H1 (cell line): ENCODE data around the gene TESMIN.

Experiments
- CREB1 ChIP-seq: IDR thresholded peaks from 2 replicates; pipeline ENCODE4 v1.6.1; 2012; ENCODE audit warnings: inconsistent platforms
- POLR2A ChIP-seq, 2 experiments: IDR thresholded peaks; 1 replicate in 1 of 2; 2 replicates in 1 of 2; pipeline ENCODE4 v1.6.1; 2011; ENCODE audit warnings: low read depth in 2 of 2, low read length in 2 of 2, mild to moderate bottlenecking in 2 of 2; ENCODE audit errors: control extremely low read depth in 1 of 2
- RAD21 ChIP-seq, 2 experiments: IDR thresholded peaks in 1 of 2; conservative IDR thresholded peaks in 1 of 2; 2 replicates each; pipeline ENCODE4 v1.6.1; 2011; ENCODE audit warnings: low read depth in 2 of 2, low read length in 2 of 2, improper control_type of control experiment in 1 of 2, inconsistent platforms in 1 of 2, mild to moderate bottlenecking in 1 of 2, moderate library complexity in 1 of 2
- TF ChIP-seq, protein P1 (sequence below), 3 experiments: IDR thresholded peaks; 1 replicate in 2 of 3; 2 replicates in 1 of 3; pipeline versions ENCODE4 v1.5.1 to v1.6.1; 2011; ENCODE audit warnings: low read length in 3 of 3, mild to moderate bottlenecking in 3 of 3, inconsistent platforms in 2 of 3, low read depth in 1 of 3, moderate library complexity in 1 of 3; ENCODE audit not compliant: insufficient read depth in 1 of 3; ENCODE audit errors: control extremely low read depth in 1 of 3
- TF ChIP-seq, protein P2 (sequence below): IDR thresholded peaks from 2 replicates; pipeline ENCODE4 v1.6.1; 2011; ENCODE audit warnings: low read length, improper control_type of control experiment

DNA sequence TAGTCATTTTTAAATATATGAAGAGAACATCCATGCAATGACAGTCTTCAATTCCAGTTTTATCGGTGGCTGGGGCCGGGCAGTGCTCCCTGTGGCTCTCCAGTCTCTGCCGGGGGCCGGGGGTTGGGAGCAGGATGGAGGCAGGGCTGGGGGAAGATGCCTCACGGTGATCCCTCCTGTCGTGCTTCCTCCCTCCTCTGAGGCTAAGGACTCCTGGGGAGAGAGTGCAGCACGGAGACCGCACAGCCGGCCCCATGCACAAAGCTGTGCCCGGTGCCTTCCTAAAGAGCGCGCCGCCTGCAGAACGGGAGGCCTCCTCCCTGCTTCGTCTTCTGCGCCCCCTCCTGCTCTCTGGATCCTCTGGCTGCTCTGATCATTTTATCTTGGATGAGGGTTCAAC, 46.4 kb downstream of the TESMIN start:
- TF ChIP-seq, protein P1, sequence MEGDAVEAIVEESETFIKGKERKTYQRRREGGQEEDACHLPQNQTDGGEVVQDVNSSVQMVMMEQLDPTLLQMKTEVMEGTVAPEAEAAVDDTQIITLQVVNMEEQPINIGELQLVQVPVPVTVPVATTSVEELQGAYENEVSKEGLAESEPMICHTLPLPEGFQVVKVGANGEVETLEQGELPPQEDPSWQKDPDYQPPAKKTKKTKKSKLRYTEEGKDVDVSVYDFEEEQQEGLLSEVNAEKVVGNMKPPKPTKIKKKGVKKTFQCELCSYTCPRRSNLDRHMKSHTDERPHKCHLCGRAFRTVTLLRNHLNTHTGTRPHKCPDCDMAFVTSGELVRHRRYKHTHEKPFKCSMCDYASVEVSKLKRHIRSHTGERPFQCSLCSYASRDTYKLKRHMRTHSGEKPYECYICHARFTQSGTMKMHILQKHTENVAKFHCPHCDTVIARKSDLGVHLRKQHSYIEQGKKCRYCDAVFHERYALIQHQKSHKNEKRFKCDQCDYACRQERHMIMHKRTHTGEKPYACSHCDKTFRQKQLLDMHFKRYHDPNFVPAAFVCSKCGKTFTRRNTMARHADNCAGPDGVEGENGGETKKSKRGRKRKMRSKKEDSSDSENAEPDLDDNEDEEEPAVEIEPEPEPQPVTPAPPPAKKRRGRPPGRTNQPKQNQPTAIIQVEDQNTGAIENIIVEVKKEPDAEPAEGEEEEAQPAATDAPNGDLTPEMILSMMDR (IDR thresholded peaks at IDR 0.05; ENCODE audit: control extremely low read depth in 1 of 3, insufficient read depth in 1 of 3, low read depth in 1 of 3, low read length in 3 of 3): peak; percentile 13 to 32 (median 18); a peak in 3 of 4 replicates
- TF ChIP-seq CREB1 (no peak), POLR2A (IDR thresholded peaks at IDR 0.05; ENCODE audit: control extremely low read depth in 1 of 2, low read depth in 2 of 2, low read length in 2 of 2) (no peak), RAD21 (IDR thresholded peaks at IDR 0.05 in 1 of 2, conservative IDR thresholded peaks at IDR 0.05 in 1 of 2; ENCODE audit: low read depth in 2 of 2, low read length in 2 of 2) (peak in 1 of 2 experiments; percentile 9; a peak in 1 of 4 replicates)
- TF ChIP-seq, protein P2, sequence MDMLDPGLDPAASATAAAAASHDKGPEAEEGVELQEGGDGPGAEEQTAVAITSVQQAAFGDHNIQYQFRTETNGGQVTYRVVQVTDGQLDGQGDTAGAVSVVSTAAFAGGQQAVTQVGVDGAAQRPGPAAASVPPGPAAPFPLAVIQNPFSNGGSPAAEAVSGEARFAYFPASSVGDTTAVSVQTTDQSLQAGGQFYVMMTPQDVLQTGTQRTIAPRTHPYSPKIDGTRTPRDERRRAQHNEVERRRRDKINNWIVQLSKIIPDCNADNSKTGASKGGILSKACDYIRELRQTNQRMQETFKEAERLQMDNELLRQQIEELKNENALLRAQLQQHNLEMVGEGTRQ: no peak
